Measurements from ENCODE around the gene SEPTIN2. TPM values are rescaled to one million over a fixed set of nuclear protein-coding genes. Genes with fewer than 3 reads are reported as not detected.

The SEPTIN2 gene
- total RNA-seq, 1 experiment from 2014 or later, result 445 TPM

GRCh38 chr2:241308267-241308666 is 7.5 kb upstream of the SEPTIN2 start:
- Mint-ChIP-seq H3K36me3 (ENCODE audit: insufficient read depth, unreplicated experiment) (peaks cover 6% of the 10 kb centered on the region), H3K4me3 (ENCODE audit: low read depth, unreplicated experiment) (no peak overlapping the region), H3K27ac (ENCODE audit: unreplicated experiment) (no peak overlapping the region), H3K9me3 (ENCODE audit: low read depth, unreplicated experiment) (no peaks in the 10 kb centered on the region), H3K4me1 (ENCODE audit: low read depth, unreplicated experiment) (peaks cover 42% of the 10 kb centered on the region), H3K27me3 (ENCODE audit: unreplicated experiment) (no peaks in the 10 kb centered on the region)
- CTCF ChIA-PET, result no interaction called here
- no peak for TF ChIP-seq CTCF (IDR thresholded peaks at IDR 0.05; ENCODE audit: unreplicated experiment)
- no peak for DNase-seq
- intact Hi-C loops (cut with micrococcal nuclease; ENCODE audit: unreplicated experiment), result no loop called here
- BruUV-seq (replicated peaks), result no TSS peak

GRCh38 chr2:241308832-241309500 is 6.8 kb upstream of the SEPTIN2 start:
- no TSS peak for BruUV-seq (replicated peaks)
- Mint-ChIP-seq H3K36me3 (ENCODE audit: insufficient read depth, unreplicated experiment) (peaks cover 6% of the 10 kb centered on the region), H3K27me3 (ENCODE audit: unreplicated experiment) (no peaks in the 10 kb centered on the region), H3K27ac (ENCODE audit: unreplicated experiment) (no peak overlapping the region), H3K4me3 (ENCODE audit: low read depth, unreplicated experiment) (no peak overlapping the region), H3K4me1 (ENCODE audit: low read depth, unreplicated experiment) (peaks cover 44% of the 10 kb centered on the region), H3K9me3 (ENCODE audit: low read depth, unreplicated experiment) (no peaks in the 10 kb centered on the region)
- TF ChIP-seq CTCF (IDR thresholded peaks at IDR 0.05; ENCODE audit: unreplicated experiment), result no peak
- CTCF ChIA-PET, result no interaction called here
- no peak for DNase-seq
- intact Hi-C loops (cut with micrococcal nuclease; ENCODE audit: unreplicated experiment), result no loop called here

GRCh38 chr2:241309684-241310117 is 6.0 kb upstream of the SEPTIN2 start:
- Mint-ChIP-seq H3K27me3 (ENCODE audit: unreplicated experiment) (no peaks in the 10 kb centered on the region), H3K27ac (ENCODE audit: unreplicated experiment) (no peak overlapping the region), H3K9me3 (ENCODE audit: low read depth, unreplicated experiment) (no peaks in the 10 kb centered on the region), H3K4me1 (ENCODE audit: low read depth, unreplicated experiment) (peaks cover 44% of the 10 kb centered on the region), H3K36me3 (ENCODE audit: insufficient read depth, unreplicated experiment) (peaks cover 13% of the 10 kb centered on the region), H3K4me3 (ENCODE audit: low read depth, unreplicated experiment) (no peak overlapping the region)
- intact Hi-C loops (cut with micrococcal nuclease; ENCODE audit: unreplicated experiment), result no loop called here
- no TSS peak for BruUV-seq (replicated peaks)
- CTCF ChIA-PET, result no interaction called here
- TF ChIP-seq CTCF (IDR thresholded peaks at IDR 0.05; ENCODE audit: unreplicated experiment), result no peak
- no peak for DNase-seq

- DNase-seq, result no peak
- BruUV-seq (replicated peaks), result no TSS peak
- intact Hi-C loops (cut with micrococcal nuclease; ENCODE audit: unreplicated experiment), result no loop called here
- CTCF ChIA-PET, result no interaction called here
- TF ChIP-seq CTCF (IDR thresholded peaks at IDR 0.05; ENCODE audit: unreplicated experiment), result no peak
- H3K4me1 Mint-ChIP-seq (ENCODE audit: low read depth, unreplicated experiment), result peaks cover 44% of the 10 kb centered on the region
- peaks cover 27% of the 10 kb centered on the region for H3K36me3 Mint-ChIP-seq (ENCODE audit: insufficient read depth, unreplicated experiment)
- no peak overlapping the region for H3K4me3 Mint-ChIP-seq (ENCODE audit: low read depth, unreplicated experiment)
- H3K27ac Mint-ChIP-seq (ENCODE audit: unreplicated experiment), result no peak overlapping the region
- H3K9me3 Mint-ChIP-seq (ENCODE audit: low read depth, unreplicated experiment), result no peaks in the 10 kb centered on the region
- H3K27me3 Mint-ChIP-seq (ENCODE audit: unreplicated experiment), result no peaks in the 10 kb centered on the region
Observed at GRCh38 chr2:241310917-241311566, 4.7 kb upstream of the SEPTIN2 start.

Data from Calu3 (cell line).